Psoas muscle (tissue), 8 donors: Measurements from ENCODE around the gene TPST2. TPM values are rescaled to one million over a fixed set of nuclear protein-coding genes. Genes with fewer than 3 reads are reported as not detected.

Source experiments
- ATAC-seq, 4 donors: fragments of 200-7000 bp; cut with Tn5 transposase; one replicate each; pipeline ENCODE4 v1.9.1; 2020; ENCODE audit warnings: moderate library complexity in 3 of 4, mild to moderate bottlenecking in 2 of 4
- DNase-seq, 2 donors: peaks; one replicate each; pipeline ENCODE4 v3.0.0-alpha.2; 2020
- H3K27ac ChIP-seq: fragments of 200-600 bp; one replicate; pipeline ENCODE4 v1.8.0; 2022
- H3K27me3 ChIP-seq, 3 donors: fragments of 200-600 bp in 1 of 3; one replicate each; pipeline versions ENCODE4 v1.6.1 to v1.8.0; 2013 to 2022; ENCODE audit warnings: low read length in 2 of 3, mild to moderate bottlenecking in 2 of 3, moderate library complexity in 1 of 3; ENCODE audit not compliant: insufficient read depth in 3 of 3
- H3K36me3 ChIP-seq, 2 donors: fragments of 200-600 bp in 1 of 2; one replicate each; pipeline versions ENCODE4 v1.6.1 to v1.8.0; 2013 to 2022; ENCODE audit warnings: low read depth in 1 of 2, mild to moderate bottlenecking in 1 of 2, moderate library complexity in 1 of 2; ENCODE audit not compliant: insufficient read depth in 1 of 2
- H3K4me1 ChIP-seq: fragments of 200-600 bp; one replicate; pipeline ENCODE4 v1.8.0; 2022
- H3K4me3 ChIP-seq: fragments of 200-600 bp; one replicate; pipeline ENCODE4 v1.8.0; 2022; ENCODE audit warnings: mild to moderate bottlenecking
- H3K9me3 ChIP-seq: fragments of 200-600 bp; one replicate; pipeline ENCODE4 v1.8.0; 2022
- CTCF ChIP-seq: fragments of 200-600 bp; IDR thresholded peaks from one replicate; pipeline ENCODE4 v1.8.0; 2022; ENCODE audit warnings: antibody characterized with exemption
- WGBS, 3 donors: extraction: QIAGEN DNeasy Blood & Tissue Kit; methylation state at CpG; one replicate each; pipeline versions ENCODE4 v1.1.6 to v1.1.7; 2013; 5-methylcytosine and 5-hydroxymethylcytosine counted together
- intact Hi-C, 2 donors: fragments of 100-400 bp; cut with DNase I; formaldehyde crosslinking; loops; one replicate each; pipeline versions ENCODE4 v1.11.0 to v1.14.2; 2022
- polyA plus RNA-seq, 3 donors: library from polyadenylated mRNA; stranded (reverse); fragments of 200-250 nt; gene quantifications; one replicate each; pipeline ENCODE4 v1.2.3, GENCODE V29; 2013
- total RNA-seq, 4 donors: library from RNA; stranded (reverse); fragmentation: NEBNext Ultra II Directional in 2 of 4; extraction: Animal tissue kit (Norgen Biotek cat#: 25700) in 2 of 4; gene quantifications; one replicate each; pipeline versions ENCODE4 v1.2.1 to v1.2.4, GENCODE V29; 2021 to 2023
- donor health status: healthy with polysubstance abuse.
- donor health status: DM: no; HTN: no; CAD: no; lungs with moderate emphysema.
- donor health status: Bipolar disorder and iron deficiency.
- donor health status: healthy.
- donor health status: DM: yes; HTN: yes; CAD: no.
- donor health status: DM: no; HTN: no; CAD: no.
- donor health status: DM: no; HTN: no; CAD: no.
- donor health status: DM: yes; HTN: yes; CAD: no.

Gene TPST2
- total and polyA plus RNA-seq, 7 donors: 22.1 to 76.4 (median 32.9) TPM

- H3K9me3 ChIP-seq: no peaks in the 10 kb centered on the region
- ATAC-seq (no peak), DNase-seq (no peak)
- H3K36me3 ChIP-seq: no peaks in the 10 kb centered on the region
- no peak overlapping the region for H3K4me3 ChIP-seq
- intact Hi-C loops: no loop called here
- WGBS, 3 donors: 85 to 86% (median 86%) methylated on average over 12 of the region's 12 CpGs
- H3K27ac ChIP-seq: no peak overlapping the region
- no peaks in the 10 kb centered on the region for H3K4me1 ChIP-seq
- no peaks in the 10 kb centered on the region for H3K27me3 ChIP-seq
- no peak for TF ChIP-seq CTCF
Observed at GRCh38 chr22:26601726-26602125, 11.8 kb upstream of the TPST2 start.

DNA sequence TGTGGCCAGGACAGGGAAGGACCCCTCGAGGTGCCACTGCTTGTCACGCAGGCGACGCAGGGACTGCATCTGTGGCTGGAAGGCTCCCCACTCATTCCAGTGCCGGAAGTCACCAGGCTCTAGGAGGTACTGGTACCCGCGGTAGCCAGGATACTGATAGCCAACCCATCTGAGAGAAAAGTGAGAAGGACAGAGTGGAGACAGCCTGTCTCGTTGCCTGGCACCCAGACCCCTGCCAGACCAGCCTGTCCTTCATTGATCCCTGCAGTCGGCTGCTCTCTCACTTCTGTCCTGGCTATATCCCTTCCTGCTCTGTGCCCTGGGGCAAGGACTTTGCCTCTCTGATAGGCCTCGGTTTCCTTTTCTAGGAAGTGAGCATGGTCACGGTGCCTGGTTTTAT, 9.6 kb upstream of the TPST2 start:
- no peak for TF ChIP-seq CTCF
- H3K27me3 ChIP-seq: no peaks in the 10 kb centered on the region
- H3K4me1 ChIP-seq: no peaks in the 10 kb centered on the region
- H3K36me3 ChIP-seq: no peaks in the 10 kb centered on the region
- H3K4me3 ChIP-seq: no peak overlapping the region
- H3K27ac ChIP-seq: no peak overlapping the region
- 70 to 81% (median 77%) methylated on average over 11 of the region's 11 CpGs for WGBS, 3 donors
- ATAC-seq (no peak), DNase-seq (no peak)
- intact Hi-C loops: no loop called here
- no peaks in the 10 kb centered on the region for H3K9me3 ChIP-seq

GRCh38 chr22:26597480-26597879, 7.5 kb upstream of the TPST2 start:
- no peak for TF ChIP-seq CTCF
- Histone ChIP-seq H3K27ac (no peak overlapping the region), H3K27me3 (no peaks in the 10 kb centered on the region), H3K4me1 (no peaks in the 10 kb centered on the region), H3K9me3 (no peaks in the 10 kb centered on the region), H3K36me3 (no peaks in the 10 kb centered on the region), H3K4me3 (no peak overlapping the region)
- intact Hi-C loops: no loop called here
- no peak for DNase-seq
- WGBS, 3 donors: 81 to 91% (median 85%) methylated on average over 4 of the region's 4 CpGs
- ATAC-seq: no peak

DNA sequence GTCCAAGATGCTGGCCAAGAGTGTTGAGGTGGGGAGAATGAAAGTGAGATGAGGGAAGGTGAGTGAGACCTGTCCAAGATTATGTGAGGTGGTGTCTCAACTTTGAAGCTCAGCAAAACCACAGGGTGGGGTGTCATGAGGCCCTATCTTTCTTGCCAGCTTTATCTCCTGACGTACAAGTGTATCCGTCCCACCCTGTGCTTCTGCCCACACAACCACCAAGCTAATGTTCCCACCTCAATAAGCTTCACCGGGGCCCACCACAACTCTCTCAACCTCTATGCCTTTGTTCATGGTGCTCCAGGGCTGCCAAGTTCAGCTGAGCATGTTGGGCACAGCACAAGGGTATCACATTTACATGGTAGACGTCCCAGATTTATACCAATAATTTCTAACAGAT, 7.1 kb upstream of the TPST2 start:
- H3K27me3 ChIP-seq: no peaks in the 10 kb centered on the region
- no peak overlapping the region for H3K4me3 ChIP-seq
- no peaks in the 10 kb centered on the region for H3K4me1 ChIP-seq
- ATAC-seq: no peak
- DNase-seq: no peak
- TF ChIP-seq CTCF: no peak
- 70 to 76% (median 75%) methylated on average over 4 of the region's 4 CpGs for WGBS, 3 donors
- no peak overlapping the region for H3K27ac ChIP-seq
- no peaks in the 10 kb centered on the region for H3K9me3 ChIP-seq
- H3K36me3 ChIP-seq: no peaks in the 10 kb centered on the region
- intact Hi-C loops: no loop called here

GRCh38 chr22:26593763-26594162, 3.8 kb upstream of the TPST2 start:
- WGBS, 3 donors: 44 to 63% (median 48%) methylated on average over 1 of the region's 1 CpG
- no peak for TF ChIP-seq CTCF
- Histone ChIP-seq H3K9me3 (no peaks in the 10 kb centered on the region), H3K27me3 (no peaks in the 10 kb centered on the region), H3K4me3 (no peak overlapping the region), H3K36me3 (no peaks in the 10 kb centered on the region), H3K27ac (no peak overlapping the region), H3K4me1 (peaks cover 4% of the 10 kb centered on the region)
- ATAC-seq (no peak), DNase-seq (no peak)
- intact Hi-C loops: loop anchor here in 1 of 2 donors (5.0 kb wide), 1 partner anchor 91 kb away; no protein-coding TSS in a partner anchor
